A549 (cell line): Measurements from ENCODE around the gene CARF.

Source experiments
- CTCF ChIP-seq: fragments of >200 bp; sonication (Bioruptor Twin); formaldehyde crosslinking; IDR thresholded peaks from 3 replicates; pipeline ENCODE4 v1.5.1; 2016
- EHF ChIP-seq: fragments of 250-450 bp; sonication (Bioruptor Pico); IDR thresholded peaks from 2 replicates; pipeline ENCODE4 v1.5.0; 2020; ENCODE audit warnings: mild to moderate bottlenecking

- no peak for TF ChIP-seq CTCF
- TF ChIP-seq EHF (CRISPR knock-in tag) = no peak
These were observed 6.8 kb downstream of the CARF start for GRCh38 chr2:202918860-202919259.
